Stimulated activated CD8-positive, alpha-beta memory T cell treated with anti-CD3 and anti-CD28 coated beads, Interleukin-12 subunit alpha, Interleukin-12 subunit beta, amount 100 ng/mL, for 4 hours (primary cell): ENCODE data around the gene MCHR2.

Source experiments
- DNase-seq: peaks from one replicate; pipeline ENCODE4 v3.0.0-alpha.2; 2020; ENCODE audit warnings: low read depth

Gene MCHR2

GRCh38 chr6:99905209-99906106, 88.6 kb downstream of the MCHR2 start:
- no peak for DNase-seq

GRCh38 chr6:99901596-99902384, 92.2 kb downstream of the MCHR2 start:
- no peak for DNase-seq

GRCh38 chr6:99894815-99895214, 99.2 kb downstream of the MCHR2 start:
- DNase-seq, result no peak

GRCh38 chr6:99887066-99887465, 107.0 kb downstream of the MCHR2 start:
- no peak for DNase-seq

GRCh38 chr6:99885051-99885450, 109.0 kb downstream of the MCHR2 start:
- no peak for DNase-seq

- DNase-seq, result no peak
These were observed 111.8 kb downstream of the MCHR2 start for GRCh38 chr6:99882128-99882702.

GRCh38 chr6:99879431-99879830, 114.6 kb downstream of the MCHR2 start:
- no peak for DNase-seq

- no peak for DNase-seq
These were observed 119.0 kb downstream of the MCHR2 start for GRCh38 chr6:99875068-99875467.

GRCh38 chr6:99873084-99873483, 120.9 kb downstream of the MCHR2 start:
- no peak for DNase-seq

GRCh38 chr6:99871641-99872040, 122.4 kb downstream of the MCHR2 start:
- no peak for DNase-seq
